ENCODE results near the gene ARL2BP. TPM values are rescaled to one million over a fixed set of nuclear protein-coding genes. Genes with fewer than 3 reads are reported as not detected.
"Not testable (repeated sequence)": the region's sequence is repeated elsewhere in the genome, so short reads cannot be mapped to it uniquely, and the experiment has no call there.

Gene ARL2BP
- 81.4 TPM for total RNA-seq

GRCh38 chr16:57244767-57245471 is at the start of gene ARL2BP:
Gene ARL2BP (plus strand): TSS chr16:57245259. CDS start chr16:57245368, 109 bp downstream.
- DNase-seq, result peak; percentile 97

- DNase-seq, result no peak
These were observed 48.8 kb upstream of the ARL2BP start for GRCh38 chr16:57196286-57196685.

GRCh38 chr16:57196753-57197152 is 48.3 kb upstream of the ARL2BP start:
- no peak for DNase-seq

- not testable (repeated sequence) for DNase-seq
These were observed 44.7 kb upstream of the ARL2BP start for GRCh38 chr16:57200321-57200720.

- not testable (repeated sequence) for DNase-seq
These were observed 44.1 kb upstream of the ARL2BP start for GRCh38 chr16:57200926-57201325.

GRCh38 chr16:57202095-57202886 is 42.8 kb upstream of the ARL2BP start:
- DNase-seq, result no peak

GRCh38 chr16:57203451-57203850 is 41.6 kb upstream of the ARL2BP start:
- DNase-seq, result no peak

- DNase-seq, result no peak
These were observed 40.4 kb upstream of the ARL2BP start for GRCh38 chr16:57204675-57205074.

- no peak for DNase-seq
These were observed 36.1 kb upstream of the ARL2BP start for GRCh38 chr16:57208926-57209325.

GRCh38 chr16:57209780-57210179 is 35.3 kb upstream of the ARL2BP start:
- DNase-seq, result no peak

GRCh38 chr16:57213462-57213861 is 31.6 kb upstream of the ARL2BP start:
- DNase-seq, result no peak

- no peak for DNase-seq
These were observed 28.1 kb upstream of the ARL2BP start for GRCh38 chr16:57216968-57217367.

- no peak for DNase-seq
These were observed 22.0 kb upstream of the ARL2BP start for GRCh38 chr16:57223057-57223456.

- DNase-seq, result no peak
These were observed 20.3 kb upstream of the ARL2BP start for GRCh38 chr16:57224651-57225335.

GRCh38 chr16:57225978-57226377 is 19.1 kb upstream of the ARL2BP start:
- no peak for DNase-seq

GRCh38 chr16:57226701-57227621 is 18.1 kb upstream of the ARL2BP start:
- DNase-seq, result no peak

- DNase-seq, result no peak
These were observed 16.0 kb upstream of the ARL2BP start for GRCh38 chr16:57229079-57229478.

GRCh38 chr16:57231821-57232350 is 13.2 kb upstream of the ARL2BP start:
- DNase-seq, result no peak

- DNase-seq, result no peak
These were observed 10.9 kb upstream of the ARL2BP start for GRCh38 chr16:57233944-57234706.

GRCh38 chr16:57234707-57235092 is 10.4 kb upstream of the ARL2BP start:
- no peak for DNase-seq

Measured in occipital lobe (tissue), 2 donors.